Measurements from ENCODE around the gene ZNF606.

The ZNF606 gene

DNA sequence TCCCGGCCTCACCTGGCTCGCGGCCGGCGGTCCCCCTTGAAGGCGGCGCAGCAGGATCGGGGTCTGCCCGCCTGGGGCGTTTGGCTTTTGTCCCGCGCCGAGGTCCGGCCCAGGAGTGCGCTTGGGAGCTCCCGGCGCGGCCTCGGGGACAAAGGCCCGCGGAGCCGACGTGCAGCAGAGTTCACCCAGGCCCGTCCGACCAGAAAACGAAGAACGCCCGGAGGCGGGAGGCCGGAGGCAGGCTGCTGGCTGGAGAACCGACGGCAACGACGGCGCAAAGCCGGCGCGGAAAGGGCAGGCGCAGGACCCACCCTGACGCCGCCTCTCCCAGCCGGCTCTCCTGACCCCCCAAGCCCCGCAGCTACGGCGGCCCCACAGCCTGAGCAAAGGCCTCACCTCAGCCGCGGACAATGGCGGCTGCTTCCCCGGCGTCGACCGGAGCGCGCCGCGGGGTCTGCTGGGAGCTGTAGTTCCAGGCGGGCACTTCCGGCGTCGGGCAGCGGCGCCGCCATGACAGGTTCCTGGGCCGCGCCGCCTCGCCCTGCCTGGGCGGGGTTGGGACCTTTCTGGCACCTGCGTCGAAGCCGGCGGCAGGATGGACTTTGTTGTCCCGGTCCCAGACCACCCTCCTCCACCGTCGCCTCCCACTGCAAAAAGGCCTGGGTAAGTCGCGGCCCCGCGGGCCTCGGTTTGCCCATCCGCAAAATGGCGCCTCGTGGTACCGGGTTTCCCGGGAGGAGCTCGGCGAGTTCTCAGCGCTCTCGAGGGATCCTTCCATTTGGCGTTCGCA is at the start of gene ZNF606:
Gene ZNF606, minus strand, starts transcription at position 437 of the 790 bp plus-strand sequence. CDS start 1,501 bp downstream, outside the sequence.
- FAIRE-seq (no peak), DNase-seq (ENCODE audit: low spot score) (peak; percentile 56)

DNA sequence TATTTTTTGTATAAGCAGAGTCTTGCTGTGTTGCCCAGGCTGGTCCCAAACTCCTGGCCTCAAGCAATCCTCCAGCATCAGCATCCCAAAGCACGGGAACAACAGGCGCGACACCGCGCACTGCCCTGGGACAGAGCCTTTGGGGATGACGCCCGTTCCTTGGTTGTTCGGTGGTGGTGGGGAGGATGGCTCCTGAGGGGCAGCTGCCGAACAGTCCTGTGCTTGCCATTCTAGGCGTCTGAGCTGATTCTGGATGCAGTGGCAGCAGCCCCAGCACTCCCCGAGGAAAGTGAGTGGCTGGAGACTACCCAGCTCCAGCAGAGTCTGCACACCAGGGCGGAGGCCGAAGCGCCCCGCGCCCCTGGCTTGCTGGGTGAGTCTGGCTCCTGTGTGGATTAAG is 49.6 kb upstream of the ZNF606 start:
- no peak for DNase-seq (ENCODE audit: low spot score)

DNA sequence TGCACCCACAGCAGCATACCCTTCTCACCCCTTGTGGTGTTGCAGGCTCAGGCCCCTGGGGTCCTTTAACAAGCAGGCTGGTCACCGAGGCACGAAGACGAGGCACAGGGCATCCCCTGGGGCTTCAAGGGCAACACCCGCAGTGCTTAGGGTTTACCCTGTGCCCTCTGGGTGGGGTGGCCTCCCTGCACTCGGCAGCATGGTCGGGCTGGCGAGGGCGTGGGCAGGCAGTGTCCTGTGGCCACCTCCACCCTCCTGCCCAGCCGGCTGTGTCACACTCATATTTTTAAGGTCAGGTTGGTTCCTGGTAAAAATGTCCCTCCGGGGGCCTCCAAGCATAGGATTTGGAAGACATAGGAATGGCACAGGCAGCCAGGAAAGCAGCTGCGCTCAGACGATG is 45.1 kb upstream of the ZNF606 start:
- no peak for DNase-seq (ENCODE audit: low spot score)
- FAIRE-seq, result no peak

More for the DNA sequence above, 49.6 kb upstream of the ZNF606 start:
- FAIRE-seq, result no peak

DNA sequence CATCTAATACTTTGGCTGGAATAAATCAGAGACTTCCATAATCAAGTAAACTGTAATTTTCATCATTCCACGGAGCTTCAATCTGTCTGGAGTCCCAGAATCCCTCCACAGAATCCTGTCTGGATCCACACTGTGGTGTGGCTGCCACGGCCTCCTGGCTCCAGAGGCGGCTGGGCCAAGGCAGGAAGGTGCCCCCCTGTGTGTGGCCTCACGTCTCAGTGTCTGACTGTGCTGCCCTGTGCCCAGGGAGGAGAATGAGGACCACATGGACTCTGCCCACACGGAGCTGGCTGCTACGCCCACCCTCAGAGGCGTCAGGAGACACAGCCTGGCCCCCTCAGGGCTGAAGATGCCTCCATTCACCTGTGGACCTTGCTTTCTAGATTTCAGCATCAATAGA is 44.2 kb upstream of the ZNF606 start:
- FAIRE-seq (no peak), DNase-seq (ENCODE audit: low spot score) (no peak)

DNA sequence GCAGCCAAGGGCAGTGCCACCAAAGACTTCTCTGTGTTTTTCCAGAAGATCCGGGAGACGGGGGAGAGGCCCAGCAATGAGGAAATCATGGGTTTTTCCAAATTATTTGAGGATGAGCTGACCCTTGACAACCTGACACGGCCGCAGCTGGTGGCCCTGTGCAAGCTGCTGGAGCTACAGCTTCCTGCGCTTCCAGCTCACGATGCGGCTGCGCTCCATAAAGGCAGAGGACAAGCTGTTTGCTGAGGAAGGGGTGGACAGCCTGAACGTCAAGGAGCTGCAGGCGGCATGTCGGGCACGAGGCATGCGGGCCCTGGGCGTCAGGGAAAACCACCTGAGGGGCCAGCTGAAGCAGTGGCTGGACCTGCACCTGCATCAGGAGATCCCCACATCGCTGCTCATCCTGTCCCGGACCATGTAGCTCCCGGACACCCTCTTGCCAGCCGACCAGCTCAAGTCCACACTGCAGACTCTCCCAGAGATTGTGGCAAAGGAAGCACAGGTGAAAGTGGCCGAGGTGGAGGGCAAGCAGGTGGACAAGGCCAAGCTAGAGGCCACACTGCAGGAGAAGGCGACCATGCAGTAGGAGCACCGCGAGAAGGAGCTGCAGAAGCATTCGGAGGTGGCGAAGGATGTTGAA is 42.9 kb upstream of the ZNF606 start:
- DNase-seq (ENCODE audit: low spot score) (no peak), FAIRE-seq (no peak)

DNA sequence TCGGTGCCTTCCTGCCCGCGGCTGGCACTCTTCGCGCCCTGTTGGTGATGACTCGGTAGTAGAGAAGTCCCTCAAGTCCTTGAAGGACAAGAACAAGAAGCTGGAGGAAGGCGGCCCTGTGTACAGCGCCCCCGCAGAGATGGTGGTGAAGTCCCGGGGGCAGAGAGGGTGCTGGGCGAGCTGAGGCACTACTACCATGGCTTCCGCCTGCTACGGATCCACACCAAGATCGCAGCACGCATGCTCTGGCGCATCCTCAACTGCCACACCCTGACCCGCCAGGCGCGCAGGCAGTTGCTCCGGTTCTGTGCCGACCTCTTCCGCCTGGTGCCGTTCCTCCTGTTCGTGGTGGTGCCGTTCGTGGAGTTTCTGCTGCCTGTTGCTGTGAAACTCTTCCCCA is 42.3 kb upstream of the ZNF606 start:
- FAIRE-seq (no peak), DNase-seq (ENCODE audit: low spot score) (no peak)

DNA sequence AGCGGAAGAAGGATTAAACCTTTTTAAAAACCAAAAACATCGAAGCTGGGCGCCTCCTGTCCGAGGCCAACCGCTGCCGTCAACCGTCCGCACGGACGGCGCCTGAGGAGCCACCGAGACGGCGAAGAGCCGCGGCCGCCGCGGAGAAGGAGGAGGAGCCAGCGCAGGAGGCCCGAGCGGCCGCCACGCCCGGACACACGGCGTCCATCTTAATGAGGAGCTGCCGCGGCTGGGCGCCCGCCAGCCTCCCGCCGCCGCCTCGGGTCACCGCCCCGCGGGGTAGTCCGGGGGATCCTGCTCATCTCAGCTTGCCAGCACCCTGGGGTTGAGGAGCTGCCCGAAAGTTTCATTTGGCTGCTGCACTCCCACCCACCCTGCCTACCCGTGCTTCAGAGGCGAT is 41.8 kb upstream of the ZNF606 start:
- FAIRE-seq (no peak), DNase-seq (ENCODE audit: low spot score) (no peak)

DNA sequence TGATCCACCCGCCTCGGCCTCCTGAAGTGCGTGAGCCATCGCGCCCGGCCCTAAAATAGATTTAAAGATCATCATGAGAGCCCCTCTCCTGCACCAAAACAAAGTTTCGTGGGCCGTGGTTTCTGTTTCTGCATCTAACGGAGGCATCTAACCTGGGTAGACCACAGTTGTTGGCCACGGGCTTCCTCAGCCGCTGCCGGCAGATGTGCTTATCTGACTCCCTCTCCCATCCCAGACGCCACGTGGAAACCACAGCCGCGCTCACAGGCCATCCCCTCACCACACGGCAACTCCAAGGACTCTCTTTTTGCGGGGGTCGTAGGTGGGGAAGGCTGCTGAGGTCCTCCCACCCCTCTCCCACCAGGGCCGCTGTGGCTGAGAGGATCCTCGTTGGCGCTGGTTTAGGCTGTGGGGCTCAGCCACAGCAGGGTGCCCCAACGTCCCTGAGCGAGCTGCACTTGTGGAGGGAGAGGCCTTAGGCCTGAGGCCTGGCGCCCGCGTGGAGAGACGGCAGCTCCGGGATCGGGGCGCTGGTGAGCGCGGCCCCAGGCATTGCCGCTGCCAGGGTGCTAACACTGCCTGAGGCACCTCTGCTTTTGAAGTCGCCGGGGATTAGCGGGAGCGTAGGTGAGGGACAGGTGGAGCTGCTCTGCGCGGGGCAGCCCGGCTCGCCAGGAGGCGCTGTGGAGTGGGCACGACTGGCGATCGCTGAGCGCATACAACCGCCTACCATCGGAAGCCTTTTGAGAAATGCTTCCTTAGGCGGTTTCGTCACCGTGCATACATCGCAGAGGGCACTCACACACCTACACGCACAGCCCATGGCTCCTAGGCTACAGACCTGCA is 40.1 kb upstream of the ZNF606 start:
- no peak for DNase-seq (ENCODE audit: low spot score)
- FAIRE-seq, result no peak

DNA sequence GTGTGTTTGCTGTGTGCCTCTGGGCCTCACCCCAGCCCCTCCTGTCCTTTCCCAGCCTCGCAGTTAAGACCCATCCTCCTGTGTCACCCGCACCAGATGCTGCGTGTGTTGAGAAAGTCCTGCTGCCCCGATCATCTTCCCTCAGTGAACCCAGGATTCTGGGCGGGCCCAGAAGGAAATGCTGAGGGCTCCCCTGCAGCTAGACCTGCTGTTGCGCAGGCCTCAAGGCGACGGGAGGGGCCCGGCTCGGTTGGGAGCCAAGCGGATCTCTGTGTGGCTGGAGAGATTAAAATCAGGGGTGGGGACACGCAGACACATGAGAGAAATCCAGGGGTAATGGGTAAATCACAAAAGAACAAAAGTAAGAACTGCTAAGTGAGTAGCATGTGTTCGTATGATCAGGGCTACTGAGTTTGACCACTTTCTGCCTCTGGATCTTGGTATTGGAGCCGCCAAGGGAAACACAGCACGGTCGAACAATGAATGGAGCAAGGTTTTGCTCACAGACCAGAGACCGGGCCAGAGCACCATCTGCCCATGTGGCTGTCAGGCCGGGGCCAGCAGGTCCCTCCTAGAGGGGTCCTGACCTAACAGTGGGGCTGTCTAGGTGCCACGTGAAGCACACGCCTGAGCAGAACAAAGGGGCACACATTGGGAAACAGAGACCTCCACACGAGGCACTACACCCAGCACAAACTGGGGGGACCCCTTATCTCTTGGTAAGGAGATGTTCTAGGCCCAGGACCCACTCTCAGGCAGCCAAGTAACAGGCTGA is 38.3 kb upstream of the ZNF606 start:
- FAIRE-seq (no peak), DNase-seq (ENCODE audit: low spot score) (no peak)

DNA sequence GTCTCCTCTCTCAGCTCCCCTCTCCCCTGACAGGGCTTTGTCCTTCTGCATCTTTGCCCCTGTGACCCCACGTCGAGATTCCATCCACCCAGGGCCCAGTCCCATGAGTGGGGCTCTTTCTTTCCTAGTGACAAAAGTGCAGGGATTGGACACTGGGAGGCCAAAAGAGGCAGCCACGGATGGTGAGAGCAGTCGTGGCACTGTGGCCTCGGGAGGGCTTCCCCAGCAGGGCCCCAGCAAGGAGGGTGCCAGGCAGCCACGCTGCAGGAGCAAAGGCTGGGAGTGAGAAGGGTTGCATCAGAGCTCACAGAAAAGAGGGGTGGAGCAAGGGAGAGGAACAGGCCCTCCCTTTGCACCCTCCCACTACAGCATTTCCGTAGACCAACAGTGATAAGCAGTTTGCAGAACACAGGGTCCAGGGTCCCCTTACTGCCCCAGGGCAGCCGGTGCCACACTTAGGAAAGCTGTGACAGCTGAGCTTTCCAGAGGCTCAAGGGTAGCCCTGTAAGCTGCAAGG is 36.1 kb upstream of the ZNF606 start:
- DNase-seq (ENCODE audit: low spot score) (no peak), FAIRE-seq (no peak)

DNA sequence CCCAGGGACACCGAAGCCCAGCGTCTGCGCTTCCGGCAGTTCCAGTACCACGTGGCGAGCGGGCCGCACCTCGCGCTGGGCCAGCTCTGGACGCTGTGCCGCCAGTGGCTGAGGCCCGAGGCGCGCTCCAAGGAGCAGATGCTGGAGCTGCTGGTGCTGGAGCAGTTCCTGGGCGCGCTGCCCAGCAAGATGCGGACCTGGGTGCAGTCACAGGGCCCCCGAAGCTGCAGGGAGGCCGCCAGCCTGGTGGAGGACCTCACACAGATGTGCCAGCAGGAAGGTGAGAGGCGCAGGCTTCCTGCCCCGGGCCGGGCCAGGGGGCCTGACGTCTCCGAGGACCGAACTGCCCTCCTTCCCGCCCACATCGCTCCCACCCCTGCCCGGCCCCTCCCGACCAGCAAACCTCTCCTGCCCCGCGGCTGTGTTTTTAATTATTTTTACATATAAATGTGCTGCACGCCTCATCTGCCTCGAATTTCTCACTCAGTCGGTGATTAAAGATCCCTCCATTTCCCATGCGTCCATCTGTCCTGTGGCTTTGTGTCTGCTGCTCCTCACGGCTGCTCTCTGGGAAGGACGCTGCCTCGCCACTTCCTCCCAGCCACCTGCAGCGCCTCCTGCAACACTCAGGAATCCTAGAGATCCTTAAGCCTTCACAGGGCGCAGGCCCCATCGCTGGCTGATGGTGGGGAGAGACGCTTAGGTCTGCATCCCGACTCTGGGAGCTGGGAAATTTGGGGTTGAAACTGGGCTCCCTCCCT is 35.5 kb upstream of the ZNF606 start:
- no peak for DNase-seq (ENCODE audit: low spot score)
- no peak for FAIRE-seq

DNA sequence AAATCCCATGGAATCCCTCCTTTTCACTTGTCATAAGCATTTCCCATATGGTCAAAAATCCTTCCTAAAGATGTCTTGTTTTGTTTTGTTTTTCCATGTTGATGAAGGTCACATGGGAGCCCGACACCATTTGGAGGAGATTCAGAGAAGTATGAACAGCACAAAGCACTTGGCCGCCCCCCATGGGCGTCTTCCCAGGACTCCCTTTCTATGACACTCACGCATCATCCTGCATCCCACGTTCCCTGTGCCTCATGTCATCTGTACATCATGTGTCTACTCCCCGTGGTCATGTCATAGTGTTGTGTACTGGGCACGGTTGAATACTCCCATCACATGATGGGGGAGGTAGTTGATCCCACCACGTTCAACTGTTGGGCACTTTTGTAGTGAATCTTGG is 33.2 kb upstream of the ZNF606 start:
- no peak for DNase-seq (ENCODE audit: low spot score)
- FAIRE-seq, result no peak

DNA sequence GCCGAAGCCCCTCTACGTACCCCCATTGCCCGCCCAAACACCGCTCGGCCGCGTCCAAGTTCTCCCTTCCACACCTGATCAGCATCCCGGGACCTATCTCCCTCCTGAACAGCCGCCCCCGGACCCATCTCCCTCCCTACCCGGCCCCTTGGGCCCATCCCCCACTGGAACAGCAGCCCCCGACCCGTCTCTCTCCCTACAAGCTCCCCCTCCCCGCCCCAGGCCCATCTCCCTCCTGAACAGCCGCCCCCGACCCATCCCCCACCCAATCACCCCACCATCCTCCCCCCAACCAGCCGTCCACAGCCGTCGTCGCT is 31.8 kb upstream of the ZNF606 start:
- FAIRE-seq, result no peak
- no peak for DNase-seq (ENCODE audit: low spot score)

DNA sequence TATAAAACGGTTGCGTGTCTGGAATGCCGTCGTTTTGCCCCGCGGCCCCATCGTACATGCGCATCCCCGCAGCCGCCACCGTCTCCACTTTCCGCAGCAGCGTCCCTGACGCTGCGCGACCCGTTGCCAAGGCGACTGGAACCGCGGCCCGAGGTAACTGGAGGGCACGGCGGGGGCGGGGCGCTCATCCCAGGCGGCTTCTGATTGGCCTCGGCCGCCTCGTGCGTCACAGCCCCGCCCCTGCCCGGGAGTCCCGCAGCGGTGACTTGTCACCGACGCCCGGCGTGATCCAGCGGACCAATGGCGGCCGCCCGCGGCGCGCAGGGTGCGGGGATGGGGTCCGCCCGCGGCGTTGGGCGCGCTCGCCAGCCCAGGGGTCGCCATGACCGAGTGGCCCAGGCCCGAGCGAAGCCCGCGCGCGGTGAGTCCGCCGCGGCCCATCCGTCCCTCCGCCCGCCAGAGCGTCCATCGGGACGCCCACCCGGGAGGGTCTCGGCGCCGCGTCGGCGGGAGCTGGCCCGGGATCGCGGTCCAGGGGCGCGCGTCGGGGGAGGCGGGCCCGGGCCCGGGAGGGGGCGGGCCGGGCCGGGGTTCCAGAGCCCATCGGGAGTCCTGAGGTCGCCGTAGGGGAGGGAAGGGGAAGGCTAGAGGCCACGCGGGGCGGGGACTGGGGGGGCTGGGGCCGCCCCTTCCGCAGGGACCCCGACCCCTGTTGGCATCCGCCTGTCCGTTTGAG is 31.3 kb upstream of the ZNF606 start, which contains the start of gene ZSCAN1:
Gene ZSCAN1, plus strand, starts transcription at position 285 of the 736 bp plus-strand sequence. CDS start 3,812 bp downstream, outside the sequence.
- DNase-seq (ENCODE audit: low spot score) (no peak), FAIRE-seq (no peak)

DNA sequence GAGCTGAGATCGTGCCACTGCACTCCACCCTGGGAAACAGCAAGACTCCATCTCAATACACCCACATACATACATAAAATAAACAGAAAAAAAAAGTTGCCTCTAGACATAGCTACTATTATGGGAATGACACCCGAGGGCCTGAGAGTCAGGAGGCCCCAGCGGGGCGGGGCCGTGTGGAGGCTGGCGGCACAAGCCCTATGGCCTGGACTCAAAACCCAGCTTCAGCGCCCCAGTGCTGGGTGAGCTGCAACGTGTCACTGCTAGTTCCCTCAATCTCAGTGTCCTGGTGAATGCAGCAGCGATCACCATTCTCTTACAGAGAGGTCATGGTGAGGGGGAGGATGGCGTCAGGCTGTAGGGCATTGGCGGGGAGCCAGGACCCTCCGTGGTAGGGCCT is 22.0 kb upstream of the ZNF606 start:
- DNase-seq (ENCODE audit: low spot score), result no peak
- FAIRE-seq, result no peak

DNA sequence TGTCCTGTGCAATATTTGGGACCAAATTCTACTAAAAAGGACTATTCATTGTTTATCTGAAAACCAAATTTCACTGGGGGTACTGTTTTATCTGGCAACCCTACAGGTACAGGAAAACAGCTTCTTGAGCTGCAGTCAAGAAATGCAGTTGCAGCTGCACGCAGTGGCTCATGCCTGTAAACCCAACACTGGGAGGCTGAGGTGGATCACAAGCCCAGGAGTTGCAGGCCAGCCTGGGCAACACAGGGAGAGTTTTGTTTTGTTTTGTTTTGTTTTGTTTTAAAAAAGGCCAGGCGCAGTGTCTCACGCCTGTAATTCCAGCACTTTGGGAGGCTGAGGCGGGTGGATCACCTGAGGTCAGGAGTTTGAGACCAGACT is 19.7 kb upstream of the ZNF606 start:
- FAIRE-seq, result no peak
- DNase-seq (ENCODE audit: low spot score), result no peak

DNA sequence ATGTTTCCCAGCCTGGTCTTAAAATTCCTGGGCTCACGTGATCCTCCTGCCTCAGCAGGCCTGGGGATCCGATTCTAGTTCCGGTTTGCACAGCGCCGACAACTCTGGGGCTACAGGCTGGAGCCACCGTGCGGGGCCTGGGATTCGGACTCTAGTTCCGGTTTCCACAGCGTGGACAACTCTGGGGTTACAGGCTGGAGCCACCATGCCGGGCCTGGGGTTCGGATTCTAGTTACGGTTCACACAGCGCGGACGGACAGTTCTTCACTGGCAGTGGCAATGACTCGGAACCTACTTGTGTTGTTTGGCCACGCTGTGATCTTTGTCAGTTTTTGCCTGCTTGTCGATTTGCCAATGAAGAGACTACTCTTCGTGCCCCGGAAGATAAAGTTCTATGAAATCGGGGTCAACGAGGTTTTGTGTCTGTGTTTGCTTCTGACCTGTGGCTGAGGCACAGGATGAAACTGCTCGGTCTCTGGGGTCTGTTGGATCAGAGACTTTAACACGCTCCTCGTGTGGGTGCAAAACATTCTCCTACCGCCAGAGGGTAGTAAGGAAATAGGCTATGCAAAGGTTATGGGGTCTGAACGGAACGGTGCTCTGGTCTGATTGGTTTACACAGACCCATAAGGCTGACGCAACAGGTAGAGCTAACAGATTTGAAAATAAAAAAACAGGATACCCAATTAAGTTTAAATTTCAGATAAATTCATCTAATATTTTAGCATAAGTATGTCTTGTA is 19.1 kb upstream of the ZNF606 start:
- DNase-seq (ENCODE audit: low spot score) (peak; percentile 15), FAIRE-seq (no peak)

DNA sequence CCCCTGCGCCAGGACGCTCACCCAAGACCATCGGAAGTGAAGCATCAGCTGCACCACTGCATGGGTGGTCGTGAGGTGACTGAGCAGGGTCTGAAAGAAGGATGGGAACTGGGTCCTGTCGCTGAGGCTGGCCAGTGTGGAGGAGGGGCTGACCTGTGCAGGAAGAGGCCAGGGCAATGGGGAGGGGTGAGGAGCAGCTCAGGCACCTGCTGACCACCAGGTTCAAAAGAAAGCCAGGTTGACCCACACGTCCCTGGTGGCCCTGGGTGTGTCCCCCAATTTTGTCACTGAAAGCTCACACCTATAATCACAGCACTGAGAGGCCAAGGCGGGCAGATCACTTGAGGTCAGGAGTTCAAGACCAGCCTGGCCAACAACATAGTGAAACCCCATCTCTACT is 17.5 kb upstream of the ZNF606 start:
- FAIRE-seq, result no peak

DNA sequence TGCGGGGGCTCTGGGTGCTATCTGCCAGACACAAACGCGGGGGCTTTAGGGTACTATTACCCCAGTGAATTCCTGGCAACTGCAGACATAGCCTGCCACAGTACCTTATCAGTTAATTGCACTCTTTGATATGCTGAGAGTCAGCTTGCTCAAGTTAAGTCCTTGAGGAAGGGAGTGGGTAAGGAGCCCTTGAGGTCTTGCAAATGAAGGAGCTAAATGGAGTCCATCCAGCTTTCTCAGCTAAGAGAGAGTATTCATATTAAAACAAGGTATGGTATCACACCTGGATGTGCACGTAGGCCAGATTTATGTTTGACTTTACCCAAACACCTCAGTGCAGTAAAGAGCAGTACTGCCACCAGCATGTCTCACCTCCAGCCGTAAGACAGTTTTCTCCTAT is 11.5 kb upstream of the ZNF606 start:
- DNase-seq (ENCODE audit: low spot score) (no peak), FAIRE-seq (no peak)

More for the DNA sequence above, 17.5 kb upstream of the ZNF606 start:
- no peak for DNase-seq (ENCODE audit: low spot score)
